Endothelial cell of umbilical vein (primary cell): Measurements from ENCODE around the gene CACNB1. TPM values are rescaled to one million over a fixed set of nuclear protein-coding genes. Genes with fewer than 3 reads are reported as not detected.

Experiments used
- BruUV-seq: library from RNA; stranded (reverse); fragments of 400-500 nt; replicated peaks from 2 replicates; lab custom pipeline; 2021; lab: Mats Ljungman, UMichigan
- CTCF ChIA-PET: fragments of 300-600, 350-600 bp; sonication (Branson Sonifier 250); formaldehyde crosslinking; loops from one replicate; lab custom pipeline; 2021; ENCODE audit warnings: antibody characterized with exemption, inconsistent platforms; lab: Charles Lee
- POLR2A ChIA-PET: fragments of 300-600, 350-600 bp; sonication (Branson Sonifier 250); formaldehyde crosslinking; loops from one replicate; lab custom pipeline; 2021; ENCODE audit warnings: antibody characterized with exemption, inconsistent platforms; lab: Charles Lee
- DNase-seq: peaks from one replicate; pipeline ENCODE4 v3.0.0-alpha.2; 2011; ENCODE audit warnings: low read depth, low spot score
- FAIRE-seq: peaks from 2 replicates; lab custom pipeline; 2011; peaks lifted over from hg19 to GRCh38; lab: Jason Lieb, UNC
- H2AFZ ChIP-seq: 2 replicates; pipeline ENCODE4 v1.6.0; 2012; ENCODE audit warnings: low read depth, low read length, control low read depth, inconsistent platforms
- H3K27ac ChIP-seq: 2 replicates; pipeline ENCODE4 v1.5.1; 2011; ENCODE audit warnings: low read depth, mild to moderate bottlenecking, control low read depth, low read length, moderate library complexity; ENCODE audit not compliant: insufficient read depth
- H3K27me3 ChIP-seq, 2 experiments: 2 replicates each; pipeline versions ENCODE4 v1.6.0 to v1.6.1; 2011; ENCODE audit warnings: low read length in 2 of 2, mixed read lengths in 1 of 2; ENCODE audit not compliant: control insufficient read depth in 2 of 2, insufficient read depth in 2 of 2
- H3K36me3 ChIP-seq, 2 experiments: 2 replicates in 1 of 2; 3 replicates in 1 of 2; pipeline ENCODE4 v1.5.1; 2011; ENCODE audit warnings: low read length in 2 of 2, mild to moderate bottlenecking in 1 of 2, moderate library complexity in 1 of 2; ENCODE audit not compliant: control insufficient read depth in 2 of 2, insufficient read depth in 2 of 2; ENCODE audit errors: extremely low read depth in 1 of 2
- H3K4me1 ChIP-seq: 3 replicates; pipeline ENCODE4 v1.5.1; 2011; ENCODE audit warnings: mild to moderate bottlenecking, low read length; ENCODE audit not compliant: control insufficient read depth, insufficient read depth; ENCODE audit errors: extremely low read depth
- H3K4me2 ChIP-seq: 2 replicates; pipeline ENCODE4 v1.6.1; 2011; ENCODE audit warnings: low read length, control low read depth, mixed read lengths; ENCODE audit not compliant: insufficient read depth
- H3K4me3 ChIP-seq, 3 experiments: fragments of 200-600 bp in 1 of 3; sonication (generic), shearing (Covaris generic) in 1 of 3; replicated peaks in 1 of 3; 2 replicates each; pipeline ENCODE4 v1.5.1; 2011 to 2016; ENCODE audit warnings: control low read depth in 3 of 3, low read length in 3 of 3, mild to moderate bottlenecking in 2 of 3, inconsistent platforms in 1 of 3, low read depth in 1 of 3, moderate library complexity in 1 of 3; ENCODE audit not compliant: insufficient read depth in 1 of 3
- H3K79me2 ChIP-seq: 2 replicates; pipeline ENCODE4 v1.6.0; 2012; ENCODE audit warnings: low read length, inconsistent platforms; ENCODE audit not compliant: control insufficient read depth, insufficient read depth
- H3K9ac ChIP-seq: replicated peaks from 2 replicates; pipeline ENCODE3; 2011; ENCODE audit warnings: low read length, control low read depth; ENCODE audit not compliant: insufficient read depth; ENCODE audit errors: extremely low read depth
- H3K9me1 ChIP-seq: replicated peaks from 3 replicates; pipeline ENCODE4 v1.6.0; 2011; ENCODE audit warnings: mild to moderate bottlenecking, low read length; ENCODE audit not compliant: control insufficient read depth, insufficient read depth; ENCODE audit errors: extremely low read depth
- H3K9me3 ChIP-seq: replicated peaks from 2 replicates; pipeline ENCODE4 v1.5.1; 2012; ENCODE audit warnings: low read length, inconsistent platforms; ENCODE audit not compliant: control insufficient read depth, insufficient read depth
- H4K20me1 ChIP-seq: replicated peaks from 2 replicates; pipeline ENCODE3; 2011; ENCODE audit warnings: mild to moderate bottlenecking, low read length; ENCODE audit not compliant: control insufficient read depth, insufficient read depth; ENCODE audit errors: extremely low read depth
- CTCF ChIP-seq, 2 donors: IDR thresholded peaks; 1 replicate in 1 of 2; 2 replicates in 1 of 2; pipeline ENCODE4 v1.5.1; 2011; ENCODE audit warnings: low read length in 2 of 2, mild to moderate bottlenecking in 2 of 2, moderate library complexity in 2 of 2, control low read depth in 1 of 2, inconsistent platforms in 1 of 2, low read depth in 1 of 2; ENCODE audit not compliant: insufficient read depth in 1 of 2; ENCODE audit errors: extremely low read depth in 1 of 2
- EZH2 ChIP-seq: IDR thresholded peaks from 2 replicates; pipeline ENCODE4 v1.6.1; 2012; ENCODE audit warnings: borderline replicate concordance, low read depth, mild to moderate bottlenecking, moderate library complexity, low read length, inconsistent platforms; ENCODE audit not compliant: severe bottlenecking
- GATA2 ChIP-seq: IDR thresholded peaks from 2 replicates; pipeline ENCODE4 v1.7.0; 2011; ENCODE audit warnings: low read depth, mild to moderate bottlenecking, moderate library complexity, mixed read lengths, low read length; ENCODE audit not compliant: insufficient read length, insufficient read depth
- dilution Hi-C: fragments of 300-500 bp; cut with MboI; formaldehyde crosslinking; loops from one replicate; pipeline ENCODE4 v1.15.0; 2019; ENCODE audit warnings: low sequenced_read_pairs; ENCODE audit not compliant: extremely low pct_ligation_motif_present
- intact Hi-C: fragments of 100-400 bp; cut with micrococcal nuclease; formaldehyde crosslinking; loops from one replicate; pipeline ENCODE4 v1.10.0; 2022
- polyA plus RNA-seq, 4 experiments: library from polyadenylated mRNA; depleted of rRNA in 3 of 4; stranded (reverse) in 3 of 4; unstranded in 1 of 4; fragments of >200 nt; gene quantifications; 2 replicates each; pipeline versions ENCODE4 v1.2.1 to v1.2.3, GENCODE V29; 2011 to 2012; ENCODE audit warnings: missing spikeins in 1 of 4
- total RNA-seq: library from RNA; stranded (reverse); gene quantifications from 2 replicates; pipeline ENCODE4 v1.2.3, GENCODE V29; 2021

The CACNB1 gene
- total and polyA plus RNA-seq, 2 donors (not counting 3 experiments of a cell fraction or from before 2014, with no cell fraction given), result 4.7 to 12.3 TPM

GRCh38 chr17:39194089-39194984 lies 3.1 kb downstream of the CACNB1 start:
- Histone ChIP-seq H3K27me3 (no peaks in the 10 kb centered on the region), H3K9ac (no peak overlapping the region), H3K4me3 (no peak overlapping the region), H3K36me3 (peaks cover 3 to 17% of the 10 kb centered on the region in 2 experiments), H3K4me1 (peaks cover 3% of the 10 kb centered on the region), H3K79me2 (peaks cover 18% of the 10 kb centered on the region), H4K20me1 (no peaks in the 10 kb centered on the region), H3K27ac (no peak overlapping the region), H3K4me2 (no peak overlapping the region), H2AFZ (no peak overlapping the region), H3K9me3 (no peaks in the 10 kb centered on the region), H3K9me1 (no peaks in the 10 kb centered on the region)
- CTCF ChIA-PET, result interaction anchor here (1.0 to 3.0 kb wide), 7 partner anchors 10 to 52 kb away, joined by 3 to 14 read pairs (median 8); no protein-coding TSS in a partner anchor
- BruUV-seq, result no TSS peak
- FAIRE-seq (no peak), DNase-seq (no peak)
- intact Hi-C loops, result loop anchor here (2.0 kb wide), 1 partner anchor 16 kb away; no protein-coding TSS in a partner anchor
- dilution Hi-C loops, result no loop called here
- POLR2A ChIA-PET, result no interaction called here
- TF ChIP-seq CTCF (IDR thresholded peaks at IDR 0.05; ENCODE audit: extremely low read depth in 1 of 2, insufficient read depth in 1 of 2, low read depth in 1 of 2, low read length in 2 of 2) (peak in 1 of 2 donors; percentile 32), GATA2 (no peak), EZH2 (no peak)
